GM20000 (cell line): ENCODE results near the gene FHAD1.

ENCODE experiments used
- DNase-seq: peaks from one replicate; pipeline ENCODE4 v3.0.0; 2012; ENCODE audit warnings: low spot score
- CTCF ChIP-seq: IDR thresholded peaks from 2 replicates; pipeline ENCODE4 v1.5.1; 2012; ENCODE audit warnings: mild to moderate bottlenecking, control low read depth; ENCODE audit errors: extremely low read depth, missing control alignments

The FHAD1 gene

GRCh38 chr1:15343099-15343498, 96.1 kb downstream of the FHAD1 start:
- no peak for TF ChIP-seq CTCF
- no peak for DNase-seq

- TF ChIP-seq CTCF = no peak
- DNase-seq = no peak
Measured at GRCh38 chr1:15343729-15344128, 96.7 kb downstream of the FHAD1 start.

GRCh38 chr1:15344380-15344779, 97.4 kb downstream of the FHAD1 start:
- DNase-seq = no peak
- no peak for TF ChIP-seq CTCF

- no peak for DNase-seq
- no peak for TF ChIP-seq CTCF
Measured at GRCh38 chr1:15344800-15345704, 98.0 kb downstream of the FHAD1 start.

- peak; percentile 45 for DNase-seq
Measured at GRCh38 chr1:15345705-15346345, 98.8 kb downstream of the FHAD1 start.

GRCh38 chr1:15346346-15347030, 99.5 kb downstream of the FHAD1 start:
- no peak for DNase-seq
- no peak for TF ChIP-seq CTCF

More at GRCh38 chr1:15345705-15346345, 98.8 kb downstream of the FHAD1 start:
- TF ChIP-seq CTCF = no peak

- no peak for TF ChIP-seq CTCF
- DNase-seq = no peak
Measured at GRCh38 chr1:15347182-15347581, 100.2 kb downstream of the FHAD1 start.
